ENCODE data around the gene DDX24.

Gene DDX24

DNA sequence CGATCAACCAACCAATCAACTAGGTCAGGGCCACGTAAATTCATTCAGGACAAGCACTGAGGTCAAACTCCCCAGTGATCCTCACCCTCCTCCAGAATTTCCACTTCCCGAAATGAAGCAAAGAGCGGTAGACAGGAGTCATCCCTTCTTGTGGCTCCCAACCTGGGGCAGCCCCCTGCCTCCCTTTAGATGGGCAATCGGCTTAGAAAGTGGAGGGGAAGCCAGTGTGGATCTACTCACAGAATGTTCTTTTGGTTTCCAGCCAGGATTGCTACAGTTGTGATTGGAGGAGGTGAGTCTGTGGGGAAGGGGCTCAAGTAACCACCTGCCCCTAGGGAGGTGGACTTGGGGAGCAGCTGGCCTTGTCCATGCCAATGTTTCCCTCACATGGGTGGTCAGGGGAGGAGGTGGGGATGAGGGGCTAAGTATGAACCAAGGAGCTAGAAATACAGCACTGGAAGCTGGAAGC is 33.6 kb upstream of the DDX24 start:
- DNase-seq, result no peak

GRCh38 chr14:94113908-94114588 is 33.0 kb upstream of the DDX24 start:
- no peak for DNase-seq

GRCh38 chr14:94113490-94113889 is 32.5 kb upstream of the DDX24 start:
- no peak for DNase-seq

DNA sequence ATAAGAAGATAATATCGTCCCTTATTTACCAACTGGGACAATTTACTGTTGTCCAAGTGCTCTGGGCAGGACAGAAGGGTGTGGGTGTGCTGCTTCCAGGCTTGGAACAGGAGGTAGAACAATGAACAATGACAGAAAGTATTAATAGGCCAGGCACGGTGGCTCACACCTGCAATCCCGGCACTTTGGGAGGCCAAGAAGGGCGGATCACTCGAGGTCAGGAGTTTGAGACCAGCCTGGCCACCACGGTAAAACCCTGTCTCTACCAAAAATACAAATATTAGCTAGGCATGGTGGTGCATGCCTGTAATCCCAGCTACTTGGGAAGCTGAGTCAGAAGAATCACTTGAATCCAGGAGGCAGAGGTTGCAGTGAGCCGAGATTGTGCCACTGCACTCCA is 32.1 kb upstream of the DDX24 start:
- no peak for DNase-seq

- no peak for DNase-seq
Observed at GRCh38 chr14:94112513-94113063, 31.6 kb upstream of the DDX24 start.

DNA sequence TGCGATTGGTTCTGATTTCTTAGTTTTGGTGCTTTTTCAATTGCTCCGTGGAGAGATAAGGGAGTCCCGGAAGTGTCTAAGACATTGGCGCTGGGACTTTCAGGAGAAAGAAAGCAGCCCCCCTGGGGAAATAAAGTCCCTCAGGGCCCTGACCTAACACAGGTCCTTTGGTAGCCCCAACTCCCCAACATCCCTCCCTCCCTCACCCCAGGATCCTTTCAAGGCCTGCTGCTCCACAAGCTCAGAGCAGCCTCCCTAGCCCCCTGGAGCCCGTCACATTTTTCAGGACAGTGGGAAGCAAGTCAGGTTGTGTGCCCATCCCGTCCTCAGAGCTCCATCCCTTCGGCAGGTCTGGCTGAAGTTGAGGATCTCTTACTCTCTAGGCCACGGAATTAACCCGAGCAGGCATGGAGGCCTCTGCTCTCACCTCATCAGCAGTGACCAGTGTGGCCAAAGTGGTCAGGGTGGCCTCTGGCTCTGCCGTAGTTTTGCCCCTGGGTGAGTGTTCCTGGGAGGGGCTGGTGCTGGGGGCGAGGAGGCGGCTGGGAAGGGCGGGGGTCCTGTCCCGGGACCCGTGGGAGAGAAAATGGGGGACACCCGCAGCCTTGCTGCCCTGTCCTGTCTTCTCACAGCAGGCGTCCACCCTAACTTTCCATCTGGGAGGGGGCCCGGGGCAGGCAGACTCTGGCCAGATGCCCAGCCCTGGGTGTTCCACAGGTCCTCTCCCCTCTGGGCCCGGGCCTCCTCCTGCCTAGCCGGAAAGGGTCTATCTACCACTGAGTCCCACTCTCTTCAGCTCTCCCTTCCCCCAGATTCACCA is 30.5 kb upstream of the DDX24 start:
- DNase-seq, result no peak

DNA sequence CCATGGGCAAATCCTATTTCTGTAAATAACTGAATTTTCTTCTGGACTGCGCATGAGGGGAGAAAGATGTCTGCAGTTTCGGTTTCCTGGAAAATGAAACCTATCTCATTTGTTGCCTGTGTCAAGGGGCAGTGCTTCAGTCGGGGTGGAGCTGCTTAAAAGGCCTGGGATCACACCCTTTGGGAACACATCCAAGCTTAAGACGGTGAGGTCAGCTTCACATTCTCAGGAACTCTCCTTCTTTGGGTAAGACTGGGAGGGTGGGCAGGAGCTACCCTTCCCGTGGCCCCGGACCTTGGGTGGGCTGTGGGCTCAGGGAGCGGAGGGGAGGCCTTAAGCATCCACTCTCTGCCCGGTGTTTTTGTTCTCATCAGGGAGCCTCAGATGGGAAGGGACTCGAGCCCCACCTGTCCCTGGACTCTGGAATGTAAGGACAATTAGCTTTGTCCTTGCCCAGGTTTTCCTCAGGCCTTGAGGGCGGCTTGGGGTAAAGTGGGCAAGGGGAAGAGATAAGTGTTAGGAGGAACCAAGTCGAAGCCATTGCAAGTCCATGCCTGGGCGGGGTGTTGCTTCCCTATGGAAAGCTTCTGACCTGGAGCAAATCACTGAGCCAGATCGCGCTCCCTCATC is 29.7 kb upstream of the DDX24 start, which contains the start of gene IFI27:
Gene IFI27 (plus strand): TSS at position 185 of the 630 bp plus-strand sequence.
- no peak for DNase-seq

GRCh38 chr14:94109915-94110250 is 28.9 kb upstream of the DDX24 start:
- no peak for DNase-seq

GRCh38 chr14:94104731-94105130 is 23.7 kb upstream of the DDX24 start:
- no peak for DNase-seq

DNA sequence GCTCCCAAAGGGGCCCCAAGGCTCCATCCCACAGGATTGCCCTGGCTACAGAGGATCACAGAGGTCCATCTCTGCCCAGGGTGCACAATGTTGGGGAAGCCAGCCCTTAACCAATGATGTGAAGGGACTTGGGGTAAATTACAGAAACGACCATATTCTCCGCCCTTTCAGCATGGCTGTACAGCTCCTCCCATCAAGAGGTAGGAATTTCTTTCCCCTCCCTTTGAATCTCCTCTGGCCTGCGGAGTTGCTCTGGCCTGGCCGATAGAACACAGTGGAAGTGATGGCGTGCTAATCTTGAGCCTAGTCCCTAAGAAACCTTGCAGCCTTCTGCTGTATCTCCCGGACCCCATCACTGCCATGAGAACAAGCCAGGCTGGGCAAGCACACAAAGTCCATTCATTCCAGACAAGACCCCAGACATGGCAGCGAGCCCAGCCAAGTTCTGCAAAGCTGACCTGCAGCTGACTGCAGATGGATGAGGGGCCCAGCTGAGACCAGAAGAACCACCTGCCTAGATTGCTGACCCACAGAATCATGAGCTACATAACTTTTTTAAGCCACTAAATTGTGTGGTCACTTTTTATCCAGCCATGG is 22.6 kb upstream of the DDX24 start:
- no peak for DNase-seq

GRCh38 chr14:94102768-94103482 is 21.9 kb upstream of the DDX24 start:
- DNase-seq, result no peak

DNA sequence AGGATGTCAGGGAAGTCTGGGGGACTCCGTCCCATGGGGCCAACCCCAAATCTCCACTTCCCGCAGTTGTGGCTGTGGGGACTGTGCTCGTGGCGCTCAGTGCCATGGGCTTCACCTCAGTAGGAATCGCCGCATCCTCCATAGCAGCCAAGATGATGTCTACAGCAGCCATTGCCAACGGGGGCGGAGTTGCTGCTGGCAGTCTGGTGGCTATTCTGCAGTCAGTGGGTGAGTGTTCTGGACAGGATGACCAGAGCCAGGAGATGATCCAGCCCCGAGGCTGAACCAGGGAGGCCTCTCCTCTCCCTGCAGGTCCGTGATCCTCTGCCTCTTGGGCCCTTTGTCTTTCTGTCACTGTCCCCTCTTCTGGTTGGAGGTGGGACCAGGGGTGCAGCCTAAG is 20.7 kb upstream of the DDX24 start:
- no peak for DNase-seq

GRCh38 chr14:94100847-94101246 is 19.8 kb upstream of the DDX24 start:
- no peak for DNase-seq

DNA sequence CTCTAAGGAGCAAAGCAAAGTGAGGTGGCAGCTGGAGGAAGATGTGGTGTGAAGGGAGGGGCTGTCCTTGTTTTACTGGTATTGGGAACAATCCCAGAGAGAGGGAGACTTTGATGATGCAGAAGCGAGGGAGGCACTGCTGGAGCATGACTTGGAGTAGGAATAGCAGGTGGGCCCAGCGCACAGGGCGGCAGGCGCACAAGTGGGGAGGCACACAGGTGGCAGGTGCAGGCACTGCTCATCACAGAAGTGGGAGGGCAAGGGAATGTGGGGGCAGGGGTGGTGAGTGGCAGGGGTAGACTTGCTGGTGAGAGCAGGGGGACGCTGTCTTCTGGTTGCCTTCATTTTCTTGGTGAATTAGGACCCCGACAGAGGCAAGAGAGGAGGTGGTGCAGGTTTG is 18.0 kb upstream of the DDX24 start:
- DNase-seq, result no peak

DNA sequence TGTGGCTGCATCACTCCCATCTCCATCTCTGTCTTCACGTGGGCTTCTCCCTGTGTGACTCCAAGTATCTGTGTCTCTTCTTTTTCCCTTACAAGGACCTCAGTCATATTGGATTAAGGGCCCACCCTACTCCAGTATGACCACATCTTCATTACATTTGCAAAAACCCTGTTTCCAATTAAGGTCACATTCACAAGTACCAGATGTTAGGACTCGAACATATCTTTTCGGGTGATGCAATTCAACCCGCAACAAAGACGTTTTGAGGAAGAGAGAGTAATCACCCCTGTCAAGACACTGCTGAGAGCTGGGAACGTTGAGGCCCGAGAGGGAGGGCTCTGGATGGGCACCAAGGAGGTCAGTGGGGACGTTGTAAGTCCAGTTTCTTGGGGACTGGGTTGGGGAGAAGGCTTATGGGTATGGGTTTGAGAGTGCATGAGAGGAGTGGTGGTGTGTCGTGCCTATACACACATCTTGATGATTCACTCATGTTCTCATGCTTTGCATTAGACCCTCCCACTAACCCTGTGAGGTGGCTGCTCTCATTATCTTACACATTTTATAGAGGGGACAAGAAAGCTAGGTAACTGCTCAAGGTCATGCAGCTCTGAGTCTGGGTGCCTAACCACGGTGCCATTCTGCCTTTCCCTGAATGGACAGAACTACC is 17.5 kb upstream of the DDX24 start:
- DNase-seq, result no peak

- DNase-seq, result no peak
Observed at GRCh38 chr14:94097091-94097490, 16.1 kb upstream of the DDX24 start.

GRCh38 chr14:94093418-94093817 is 12.4 kb upstream of the DDX24 start:
- no peak for DNase-seq

- DNase-seq, result no peak
Observed at GRCh38 chr14:94089479-94089878, 8.5 kb upstream of the DDX24 start.

DNA sequence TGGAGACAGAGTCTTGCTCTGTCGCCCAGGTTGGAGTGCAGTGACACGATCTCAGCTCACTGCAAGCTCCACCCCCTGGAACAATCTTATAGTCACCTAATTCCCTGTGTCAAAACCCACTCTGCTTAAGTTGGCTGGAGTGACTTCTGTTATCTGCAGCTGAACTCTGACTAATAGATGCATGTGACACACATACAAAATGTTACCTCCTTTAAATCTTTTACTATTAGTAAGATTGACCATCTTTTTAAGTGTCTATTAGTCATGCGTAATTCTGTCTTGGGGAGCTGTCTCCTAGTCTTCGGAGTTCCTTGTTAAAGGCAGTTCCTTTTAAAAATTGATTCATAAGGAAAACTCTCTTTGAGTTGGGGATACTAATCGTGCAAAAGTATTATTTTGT is 7.5 kb upstream of the DDX24 start:
- DNase-seq, result no peak

- no peak for DNase-seq
Observed at GRCh38 chr14:94087891-94088290, 6.9 kb upstream of the DDX24 start.

- peak; percentile 5 for DNase-seq
Observed at GRCh38 chr14:94081386-94081820, 401 bp upstream of the DDX24 start.

All from activated CD4-positive, alpha-beta T cell treated with anti-CD3 and anti-CD28 coated beads, Interleukin-2, amount 50 U/mL, for 1 hour (primary cell).